HG03432 (cell line): Measurements from ENCODE around the gene NGB.
"Not testable (repeated sequence)": the region's sequence is repeated elsewhere in the genome, so short reads cannot be mapped to it uniquely, and the experiment has no call there.

Experiments
- ATAC-seq: cut with Tn5 transposase; IDR thresholded peaks from one replicate; pipeline ENCODE4 v1.9.1; 2021; ENCODE audit warnings: mild to moderate bottlenecking, moderate library complexity; ENCODE audit not compliant: unreplicated experiment

The NGB gene

GRCh38 chr14:77271113-77271710 is at the start of gene NGB:
TSS of gene NGB (minus strand) at chr14:77271206. CDS start at chr14:77270937, 269 bp downstream.
- ATAC-seq, result no peak

GRCh38 chr14:77320238-77320935 is 49.4 kb upstream of the NGB start, which contains the start of gene POMT2:
TSS of gene POMT2 (minus strand) at chr14:77320883. CDS start at chr14:77320681, 202 bp downstream.
- ATAC-seq, result peak; percentile 72

- ATAC-seq, result no peak
Observed at GRCh38 chr14:77319422-77319821, 48.4 kb upstream of the NGB start.

GRCh38 chr14:77318756-77319155 is 47.8 kb upstream of the NGB start:
- not testable (repeated sequence) for ATAC-seq

GRCh38 chr14:77318006-77318553 is 47.1 kb upstream of the NGB start:
- no peak for ATAC-seq

GRCh38 chr14:77316872-77317301 is 45.9 kb upstream of the NGB start:
- ATAC-seq, result no peak

- ATAC-seq, result no peak
Observed at GRCh38 chr14:77316195-77316505, 45.1 kb upstream of the NGB start.

GRCh38 chr14:77314539-77315457 is 43.8 kb upstream of the NGB start:
- ATAC-seq, result no peak

- no peak for ATAC-seq
Observed at GRCh38 chr14:77314043-77314442, 43.0 kb upstream of the NGB start.

GRCh38 chr14:77313371-77313770 is 42.4 kb upstream of the NGB start:
- ATAC-seq, result no peak

- ATAC-seq, result no peak
Observed at GRCh38 chr14:77311217-77311616, 40.2 kb upstream of the NGB start.

GRCh38 chr14:77310026-77310425 is 39.0 kb upstream of the NGB start:
- no peak for ATAC-seq

GRCh38 chr14:77309131-77309530 is 38.1 kb upstream of the NGB start:
- ATAC-seq, result no peak

GRCh38 chr14:77306851-77307496 is 36.0 kb upstream of the NGB start:
- no peak for ATAC-seq

GRCh38 chr14:77306416-77306815 is 35.4 kb upstream of the NGB start:
- no peak for ATAC-seq

- ATAC-seq, result no peak
Observed at GRCh38 chr14:77305696-77306095, 34.7 kb upstream of the NGB start.

- ATAC-seq, result peak; percentile 65
Observed at GRCh38 chr14:77303417-77304156, 32.6 kb upstream of the NGB start.

GRCh38 chr14:77302926-77303325 is 31.9 kb upstream of the NGB start:
- no peak for ATAC-seq

- ATAC-seq, result peak; percentile 57
Observed at GRCh38 chr14:77301103-77301502, 30.1 kb upstream of the NGB start.

GRCh38 chr14:77299771-77300170 is 28.8 kb upstream of the NGB start:
- no peak for ATAC-seq
